Measurements from ENCODE around the gene PEX10.

Gene PEX10

DNA sequence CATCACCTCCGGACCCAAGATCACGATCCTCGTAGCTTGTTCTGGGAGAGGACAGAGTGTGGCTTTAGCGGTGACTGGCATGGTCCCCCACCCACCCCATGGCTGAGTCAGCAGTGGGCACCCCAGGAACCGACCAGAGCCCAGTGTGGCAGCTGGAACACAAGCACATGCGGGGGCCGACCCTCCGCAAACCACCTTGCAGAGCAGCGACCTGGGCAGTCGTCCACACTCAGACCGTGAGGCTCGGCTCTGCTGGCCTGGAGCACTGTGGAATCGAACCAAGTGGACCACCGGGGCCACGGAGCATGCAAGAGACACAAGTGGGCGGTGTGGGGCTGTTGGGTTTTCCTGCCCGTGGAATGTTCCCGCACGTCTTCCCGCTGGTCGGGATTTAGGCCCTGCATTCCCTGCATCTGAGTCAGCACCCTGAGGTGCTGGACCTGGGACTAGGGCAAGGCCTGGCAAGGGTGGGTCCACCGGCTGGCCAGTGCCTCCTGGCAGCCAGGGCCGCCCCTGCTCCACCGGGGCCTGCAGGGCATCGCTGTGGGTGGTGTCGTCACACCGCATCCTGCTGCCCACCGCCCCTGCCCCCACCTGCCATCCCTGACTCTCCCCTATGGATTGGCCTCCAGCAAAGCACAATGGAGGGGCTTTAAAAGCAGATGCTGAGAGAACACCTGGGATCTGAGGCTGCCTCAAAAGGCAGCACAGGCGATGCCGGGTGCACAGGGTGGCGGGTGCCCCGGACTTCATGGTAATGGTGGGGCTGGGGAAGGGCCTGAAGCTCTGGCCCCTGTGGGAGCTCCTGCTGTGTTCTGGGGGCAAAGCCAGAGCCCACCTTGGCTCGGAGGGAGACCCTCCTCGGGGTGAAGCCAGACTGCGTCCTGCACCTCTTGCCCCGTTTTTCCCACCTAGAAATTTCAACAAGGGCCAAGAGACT is 39.5 kb downstream of the PEX10 start:
- no peak for DNase-seq

DNA sequence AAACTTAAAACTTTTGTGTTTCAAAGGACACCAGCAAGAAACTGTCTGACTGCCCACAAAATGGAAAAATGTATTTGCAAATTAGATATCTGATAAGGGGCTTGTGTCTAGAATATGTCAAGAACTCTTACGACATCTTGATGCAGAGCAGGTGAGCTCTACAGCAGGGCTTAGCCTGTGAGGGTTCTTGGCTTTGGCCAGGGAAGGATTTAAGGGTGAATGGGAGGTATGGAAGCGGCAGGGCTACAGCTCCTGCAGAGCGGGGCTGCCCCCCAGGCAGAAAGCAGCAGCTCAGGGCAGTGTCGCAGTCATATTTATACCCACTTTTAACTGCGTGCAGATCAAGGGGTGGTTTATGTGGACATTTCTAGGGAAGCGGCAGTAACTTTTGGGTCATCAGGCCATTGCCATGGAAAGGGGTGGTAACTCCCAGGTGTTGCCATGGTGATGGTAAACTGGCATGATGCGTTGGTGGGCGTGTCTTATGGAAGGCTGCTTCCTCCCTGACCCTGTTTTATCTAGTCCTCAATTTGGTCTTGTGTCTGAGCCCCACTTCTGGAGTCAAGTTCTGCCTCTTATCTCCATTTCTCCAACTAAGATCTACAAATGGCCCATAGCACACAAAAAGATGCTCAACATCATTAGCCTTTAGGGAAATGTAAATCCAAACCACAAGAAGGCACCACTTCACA is 44.2 kb downstream of the PEX10 start:
- no peak for DNase-seq

DNA sequence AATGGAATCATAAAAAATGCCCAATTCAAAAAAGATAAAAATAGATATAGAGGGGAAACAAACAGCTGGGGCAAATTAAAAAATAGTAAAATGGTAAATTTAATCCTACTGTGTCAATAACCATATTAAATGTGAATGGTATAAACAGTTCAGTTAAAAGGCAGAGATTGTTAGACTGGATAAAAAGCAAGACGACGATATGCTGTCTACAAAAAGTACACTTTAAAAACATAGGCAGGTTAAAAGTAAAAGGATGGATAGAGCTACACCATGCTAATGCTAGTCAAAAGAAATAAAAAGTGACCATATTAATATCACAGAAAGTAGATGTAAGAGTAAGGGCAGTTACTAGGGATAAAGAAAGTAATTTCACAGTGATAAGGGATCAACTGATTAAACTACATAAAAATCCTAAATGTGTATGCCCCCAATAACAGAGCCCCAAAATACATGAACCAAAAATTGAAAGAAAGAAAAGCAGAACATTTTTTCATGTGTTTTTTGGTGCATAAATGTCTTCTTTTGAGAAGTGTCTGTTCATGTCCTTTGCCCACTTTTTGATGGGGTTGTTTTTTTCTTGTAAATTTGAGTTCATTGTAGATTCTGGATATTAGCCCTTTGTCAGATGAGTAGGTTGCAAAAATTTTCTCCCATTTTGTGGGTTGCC is 48.4 kb downstream of the PEX10 start:
- DNase-seq = no peak

DNA sequence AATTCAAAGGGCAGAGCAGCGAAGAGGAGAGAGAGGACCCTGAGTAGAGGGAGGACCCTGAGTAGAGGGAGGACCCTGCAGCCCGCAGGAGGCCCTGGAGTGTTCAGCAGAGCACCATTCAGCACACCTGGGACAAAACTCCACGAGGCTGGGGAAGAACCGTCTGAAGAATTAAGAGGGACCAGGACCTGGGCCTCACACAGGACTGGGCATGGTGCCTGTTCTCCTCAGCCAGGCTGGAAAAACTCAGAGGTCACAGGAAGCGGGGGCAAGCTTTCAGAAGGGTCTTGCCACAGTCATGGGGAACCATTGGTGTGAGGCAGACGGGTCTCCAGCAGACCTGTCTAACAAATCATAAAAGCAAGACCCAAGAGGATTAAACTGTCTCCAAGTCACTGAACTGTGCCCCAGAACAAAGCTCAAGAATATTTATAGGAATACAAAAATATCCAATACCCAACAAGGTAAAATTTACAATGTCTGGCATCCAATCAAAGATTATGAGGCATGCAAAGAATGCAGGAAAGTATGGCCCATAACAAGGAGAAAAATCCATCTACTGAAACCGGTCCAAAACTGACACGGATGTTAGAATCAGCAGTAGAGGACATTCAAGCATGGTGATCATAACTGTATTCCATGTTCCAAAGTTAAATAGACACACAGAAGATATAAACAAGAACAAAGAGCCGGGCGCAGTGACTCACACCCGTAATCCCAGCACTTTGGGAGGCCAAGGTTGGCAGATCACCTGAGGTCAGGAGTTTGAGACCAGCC is 51.6 kb downstream of the PEX10 start:
- no peak for DNase-seq

DNA sequence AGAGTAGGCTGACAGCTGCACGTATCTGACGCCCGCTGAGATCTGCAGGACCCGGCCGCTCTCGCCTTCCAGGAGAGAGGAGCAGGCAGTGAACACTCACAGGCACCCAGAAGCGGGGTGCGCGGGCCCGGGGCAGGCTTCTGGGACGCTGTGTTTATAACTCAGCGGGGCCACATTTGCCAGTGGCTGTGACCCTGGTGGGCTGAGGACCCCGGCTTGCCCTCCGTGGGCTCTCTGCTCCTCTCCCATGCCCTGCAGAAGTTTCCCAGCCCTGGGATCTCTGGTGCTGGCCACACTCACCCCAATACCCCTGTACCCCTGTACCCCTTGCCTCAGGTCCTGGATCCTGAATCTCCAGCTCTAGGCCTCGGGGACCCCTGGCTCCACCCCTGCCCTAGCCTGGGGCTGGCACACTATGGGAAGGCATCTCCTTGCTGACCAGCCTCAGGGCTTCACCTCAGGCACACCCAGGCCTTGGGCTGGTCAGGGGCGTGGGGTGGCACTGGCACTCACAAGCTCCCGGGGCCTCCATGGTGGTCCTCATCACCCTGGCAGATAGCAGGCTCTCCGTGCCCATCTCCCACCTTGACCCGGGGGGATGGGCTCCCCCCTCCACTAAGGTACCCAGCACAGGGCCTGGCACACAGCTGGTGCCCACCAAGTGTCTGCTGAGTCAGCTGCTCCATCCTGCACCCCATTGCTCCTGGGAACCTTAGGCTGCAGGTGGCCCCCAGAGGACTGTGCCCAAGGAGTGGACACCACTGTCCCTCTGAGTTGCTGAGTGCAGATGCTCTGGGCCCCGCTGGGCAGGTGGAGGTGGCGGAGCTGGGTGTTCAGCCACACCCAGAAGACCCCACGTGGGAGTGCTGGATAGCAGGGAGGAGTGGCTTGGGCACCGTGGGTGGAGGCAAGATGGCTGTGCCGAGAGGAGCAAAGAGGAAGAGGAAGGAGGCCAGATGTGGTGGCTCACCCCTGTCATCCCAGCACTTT is 53.4 kb downstream of the PEX10 start:
- DNase-seq = no peak

- no peak for DNase-seq
Measured at GRCh38 chr1:2358072-2358471, 54.3 kb downstream of the PEX10 start.

GRCh38 chr1:2356911-2357845 is 55.2 kb downstream of the PEX10 start:
- no peak for DNase-seq

GRCh38 chr1:2356401-2356800 is 56.0 kb downstream of the PEX10 start:
- DNase-seq = no peak

DNA sequence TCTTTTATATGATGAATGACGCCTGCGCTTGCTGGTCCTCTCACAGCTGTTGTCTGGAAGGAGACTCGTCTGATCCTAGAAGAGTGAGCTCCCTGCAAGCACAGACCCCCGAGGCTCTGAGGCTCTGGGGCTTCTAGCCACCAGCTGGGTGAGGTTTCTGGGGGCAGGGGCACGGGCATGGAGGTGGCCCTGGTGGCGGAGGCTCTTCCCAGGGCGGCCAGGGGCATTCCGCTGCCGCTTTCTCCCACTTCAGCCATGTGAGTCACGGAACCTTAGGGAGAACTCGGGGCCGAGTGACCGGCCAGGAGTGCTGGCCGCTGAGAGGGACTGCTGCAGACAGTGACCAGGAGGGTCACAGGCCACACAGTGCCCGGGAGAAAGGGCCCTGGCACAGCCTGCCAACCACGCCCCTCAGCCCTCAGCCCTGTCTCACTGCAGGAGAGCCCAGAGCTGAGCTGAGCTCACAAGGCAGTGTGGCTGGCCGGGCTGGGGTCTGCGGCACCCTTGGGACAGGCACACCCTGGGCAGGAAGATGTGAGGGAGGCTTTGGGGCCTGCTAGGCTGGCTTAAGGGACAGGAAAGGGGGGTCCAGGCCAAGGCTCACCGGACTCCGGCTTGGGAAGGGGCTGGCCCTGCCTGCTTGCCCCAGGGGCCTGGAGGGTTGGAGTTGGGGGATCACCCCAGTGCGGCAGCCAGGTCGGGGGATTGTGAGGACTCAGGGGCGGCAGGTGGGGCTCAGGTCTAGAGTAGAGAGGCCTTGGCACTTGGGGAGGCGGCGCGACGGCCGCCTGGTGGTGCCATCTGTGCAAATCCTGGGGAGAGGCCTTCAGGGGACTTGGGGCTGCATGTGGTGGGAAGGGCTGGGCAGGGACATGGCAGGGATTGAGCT is 56.7 kb downstream of the PEX10 start:
- DNase-seq = no peak

DNA sequence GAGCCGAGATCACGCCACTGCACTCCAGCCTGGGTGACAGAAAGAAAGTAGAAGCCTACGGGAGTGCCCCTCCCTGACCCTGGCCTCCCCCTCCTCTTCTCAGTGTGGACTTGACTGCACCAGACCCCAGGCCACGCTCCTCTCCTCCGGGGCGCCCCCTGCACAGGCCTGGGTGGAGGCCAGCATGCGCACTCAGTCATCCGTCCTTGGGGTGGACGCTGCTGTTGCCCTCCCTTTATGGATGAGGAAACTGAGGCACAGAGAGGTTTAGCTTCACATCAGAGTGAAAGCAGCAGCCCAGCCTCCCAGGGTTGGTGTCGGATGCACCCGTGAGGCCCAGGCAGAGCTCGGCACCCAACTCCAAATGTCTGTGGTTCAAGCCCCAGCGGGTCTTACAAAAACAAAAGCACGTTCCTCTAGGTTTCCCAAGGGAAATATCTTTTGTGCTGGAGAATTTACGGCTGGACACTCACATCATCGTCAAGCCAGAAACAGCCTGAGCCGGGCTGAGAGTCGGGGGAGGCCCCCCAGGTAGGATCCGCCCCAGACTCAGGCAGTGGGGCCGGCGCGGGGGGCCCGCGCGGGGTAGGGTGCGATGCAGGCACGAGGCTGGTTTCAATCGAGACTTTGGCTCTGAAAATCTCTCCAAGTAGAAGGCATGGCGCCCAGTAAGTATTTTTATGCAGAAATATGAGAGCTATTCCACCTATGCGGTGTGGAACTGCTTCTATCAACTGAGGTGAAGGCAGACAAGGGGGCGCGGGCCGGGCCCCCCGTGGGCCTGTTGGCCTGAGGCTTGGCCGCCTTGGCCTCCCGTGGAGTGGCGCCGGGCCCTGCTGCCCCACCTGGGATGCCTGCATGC is 57.6 kb downstream of the PEX10 start:
- no peak for DNase-seq
